Ishikawa (cell line): ENCODE measurements around the gene ST7.

Source experiments
- CEBPB ChIP-seq: IDR thresholded peaks from 2 replicates; pipeline ENCODE4 v1.6.1; 2012
- CREB1 ChIP-seq: IDR thresholded peaks from 2 replicates; pipeline ENCODE4 v1.6.1; 2012; ENCODE audit warnings: low read depth
- EGR1 ChIP-seq: IDR thresholded peaks from 2 replicates; pipeline ENCODE4 v1.6.1; 2012
- EP300 ChIP-seq: IDR thresholded peaks from 2 replicates; pipeline ENCODE4 v1.6.1; 2012; ENCODE audit warnings: borderline replicate concordance
- FOXM1 ChIP-seq: IDR thresholded peaks from 2 replicates; pipeline ENCODE4 v1.6.1; 2012; ENCODE audit warnings: low read depth, borderline replicate concordance
- MAX ChIP-seq: IDR thresholded peaks from 2 replicates; pipeline ENCODE4 v1.6.1; 2012
- NFIC ChIP-seq: IDR thresholded peaks from 2 replicates; pipeline ENCODE4 v1.6.1; 2012
- RAD21 ChIP-seq: IDR thresholded peaks from 2 replicates; pipeline ENCODE4 v1.6.1; 2012; ENCODE audit warnings: low read depth
- REST ChIP-seq: IDR thresholded peaks from 2 replicates; pipeline ENCODE4 v1.6.1; 2012; ENCODE audit warnings: low read depth, mild to moderate bottlenecking
- TAF1 ChIP-seq: IDR thresholded peaks from 2 replicates; pipeline ENCODE4 v1.6.1; 2012; ENCODE audit warnings: low read depth, mild to moderate bottlenecking
- TCF12 ChIP-seq: IDR thresholded peaks from 2 replicates; pipeline ENCODE4 v1.6.1; 2012; ENCODE audit warnings: low read depth
- TEAD4 ChIP-seq: IDR thresholded peaks from 2 replicates; pipeline ENCODE4 v1.6.1; 2012
- USF1 ChIP-seq: IDR thresholded peaks from 2 replicates; pipeline ENCODE4 v1.6.1; 2012
- YY1 ChIP-seq: IDR thresholded peaks from 2 replicates; pipeline ENCODE4 v1.6.1; 2012; ENCODE audit warnings: low read depth
- ZBTB7A ChIP-seq: IDR thresholded peaks from 2 replicates; pipeline ENCODE4 v1.6.1; 2012; ENCODE audit warnings: low read depth

ST7 gene

GRCh38 chr7:117017702-117018266, 64.5 kb downstream of the ST7 start:
- no peak for TF ChIP-seq RAD21
- TF ChIP-seq MAX: no peak
- TF ChIP-seq ZBTB7A: no peak
- TF ChIP-seq TCF12: no peak
- TF ChIP-seq TEAD4: no peak
- no peak for TF ChIP-seq NFIC
- no peak for TF ChIP-seq CEBPB
- no peak for TF ChIP-seq FOXM1
- TF ChIP-seq TAF1: no peak
- TF ChIP-seq EGR1: no peak
- TF ChIP-seq YY1: no peak
- no peak for TF ChIP-seq EP300
- no peak for TF ChIP-seq CREB1
- no peak for TF ChIP-seq REST
- TF ChIP-seq USF1: no peak

GRCh38 chr7:117018713-117019112, 65.4 kb downstream of the ST7 start:
- TF ChIP-seq EP300: no peak
- TF ChIP-seq USF1: no peak
- no peak for TF ChIP-seq TCF12
- TF ChIP-seq REST: no peak
- TF ChIP-seq YY1: no peak
- TF ChIP-seq RAD21: no peak
- TF ChIP-seq NFIC: no peak
- TF ChIP-seq TEAD4: no peak
- no peak for TF ChIP-seq CREB1
- TF ChIP-seq TAF1: no peak
- TF ChIP-seq MAX: no peak
- no peak for TF ChIP-seq ZBTB7A
- TF ChIP-seq CEBPB: no peak
- TF ChIP-seq EGR1: no peak
- no peak for TF ChIP-seq FOXM1

- no peak for TF ChIP-seq YY1
Measured at GRCh38 chr7:117019287-117019686, 66.0 kb downstream of the ST7 start.

GRCh38 chr7:117019786-117020590, 66.7 kb downstream of the ST7 start:
- TF ChIP-seq CEBPB (no peak), USF1 (no peak), NFIC (no peak), FOXM1 (no peak), EGR1 (no peak), YY1 (no peak), REST (no peak), TEAD4 (no peak), CREB1 (no peak), RAD21 (no peak), MAX (no peak)
